HUES48 (cell line): Measurements from ENCODE around the gene PTGER1.
"Not testable (repeated sequence)": the region's sequence is repeated elsewhere in the genome, so short reads cannot be mapped to it uniquely, and the experiment has no call there.

Source experiments
- H3K27ac ChIP-seq: one replicate; pipeline ENCODE4 v1.7.0; 2013; ENCODE audit warnings: low read depth, low read length, inconsistent platforms
- H3K27me3 ChIP-seq: 2 replicates; pipeline ENCODE4 v1.6.1; 2013; ENCODE audit warnings: mild to moderate bottlenecking, low read length; ENCODE audit not compliant: control insufficient read depth, insufficient read depth
- H3K36me3 ChIP-seq: 2 replicates; pipeline ENCODE4 v1.6.1; 2013; ENCODE audit warnings: low read length; ENCODE audit not compliant: control insufficient read depth, insufficient read depth
- H3K4me1 ChIP-seq: 2 replicates; pipeline ENCODE4 v1.6.1; 2013; ENCODE audit warnings: mild to moderate bottlenecking, low read length; ENCODE audit not compliant: control insufficient read depth, insufficient read depth
- H3K4me3 ChIP-seq: 2 replicates; pipeline ENCODE4 v1.5.1; 2013; ENCODE audit warnings: mild to moderate bottlenecking, low read depth, low read length
- H3K9ac ChIP-seq: 2 replicates; pipeline ENCODE4 v1.6.1; 2013; ENCODE audit warnings: mild to moderate bottlenecking, low read depth, low read length, moderate library complexity
- H3K9me3 ChIP-seq: 2 replicates; pipeline ENCODE4 v1.6.1; 2013; ENCODE audit warnings: low read length; ENCODE audit not compliant: control insufficient read depth, insufficient read depth

The PTGER1 gene

DNA sequence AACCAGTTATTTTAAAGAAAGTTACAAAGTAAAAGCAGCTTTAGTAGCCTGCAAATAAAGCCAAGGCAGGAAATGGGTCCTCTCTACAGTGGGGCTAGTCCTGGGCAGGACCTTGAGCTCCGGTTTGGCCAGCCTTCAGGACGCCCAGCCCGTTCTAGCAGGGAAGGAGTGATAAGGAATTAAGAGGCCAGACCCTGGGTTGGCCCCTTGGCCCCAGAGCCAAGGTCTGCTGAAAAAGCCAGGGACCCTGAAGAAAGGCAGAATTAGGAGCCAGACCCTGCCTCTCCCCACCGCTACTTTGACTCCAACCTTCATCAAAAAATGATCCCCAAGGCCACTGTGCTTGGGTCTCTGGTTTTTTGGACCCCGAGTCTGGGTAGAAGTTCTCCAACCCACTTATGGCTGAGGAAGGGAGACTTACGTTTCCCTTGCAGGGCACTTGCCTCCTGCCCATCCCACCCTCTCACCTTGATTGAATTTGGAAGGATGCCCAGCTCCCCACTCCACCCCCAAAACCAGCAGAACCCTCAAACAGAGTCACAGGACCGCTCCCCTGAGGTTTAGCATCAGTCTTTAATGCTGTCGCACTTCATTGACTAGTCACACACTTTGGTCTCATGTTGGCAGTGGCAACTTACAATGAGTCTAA is 39.2 kb upstream of the PTGER1 start:
- peaks cover 29% of the 10 kb centered on the region for H3K36me3 ChIP-seq
- H3K4me3 ChIP-seq = no peak overlapping the region
- H3K27ac ChIP-seq = no peak overlapping the region
- H3K9ac ChIP-seq = no peak overlapping the region
- H3K9me3 ChIP-seq = no peaks in the 10 kb centered on the region
- H3K4me1 ChIP-seq = peaks cover 10% of the 10 kb centered on the region; the same call in 1 of the 2 replicates
- no peaks in the 10 kb centered on the region for H3K27me3 ChIP-seq

GRCh38 chr19:14512406-14512961 is 37.3 kb upstream of the PTGER1 start:
- no peak overlapping the region for H3K4me3 ChIP-seq
- no peaks in the 10 kb centered on the region for H3K27me3 ChIP-seq
- no peaks in the 10 kb centered on the region for H3K9me3 ChIP-seq
- H3K4me1 ChIP-seq = peaks cover 10% of the 10 kb centered on the region; the same call in 1 of the 2 replicates
- no peak overlapping the region for H3K27ac ChIP-seq
- H3K9ac ChIP-seq = no peak overlapping the region
- peaks cover 29% of the 10 kb centered on the region for H3K36me3 ChIP-seq

GRCh38 chr19:14511229-14511593 is 36.1 kb upstream of the PTGER1 start:
- H3K9me3 ChIP-seq = no peaks in the 10 kb centered on the region
- H3K27me3 ChIP-seq = no peaks in the 10 kb centered on the region
- peaks cover 22% of the 10 kb centered on the region for H3K36me3 ChIP-seq
- no peak overlapping the region for H3K4me3 ChIP-seq
- no peak overlapping the region for H3K27ac ChIP-seq
- H3K9ac ChIP-seq = no peak overlapping the region
- H3K4me1 ChIP-seq = 0 out of 2 replicates have a peak, but pooled peaks cover 2% of the 10 kb centered on the region

GRCh38 chr19:14510311-14511228 is 35.4 kb upstream of the PTGER1 start:
- peaks cover 2% of the 10 kb centered on the region; the same call in 1 of the 2 replicates for H3K4me1 ChIP-seq

DNA sequence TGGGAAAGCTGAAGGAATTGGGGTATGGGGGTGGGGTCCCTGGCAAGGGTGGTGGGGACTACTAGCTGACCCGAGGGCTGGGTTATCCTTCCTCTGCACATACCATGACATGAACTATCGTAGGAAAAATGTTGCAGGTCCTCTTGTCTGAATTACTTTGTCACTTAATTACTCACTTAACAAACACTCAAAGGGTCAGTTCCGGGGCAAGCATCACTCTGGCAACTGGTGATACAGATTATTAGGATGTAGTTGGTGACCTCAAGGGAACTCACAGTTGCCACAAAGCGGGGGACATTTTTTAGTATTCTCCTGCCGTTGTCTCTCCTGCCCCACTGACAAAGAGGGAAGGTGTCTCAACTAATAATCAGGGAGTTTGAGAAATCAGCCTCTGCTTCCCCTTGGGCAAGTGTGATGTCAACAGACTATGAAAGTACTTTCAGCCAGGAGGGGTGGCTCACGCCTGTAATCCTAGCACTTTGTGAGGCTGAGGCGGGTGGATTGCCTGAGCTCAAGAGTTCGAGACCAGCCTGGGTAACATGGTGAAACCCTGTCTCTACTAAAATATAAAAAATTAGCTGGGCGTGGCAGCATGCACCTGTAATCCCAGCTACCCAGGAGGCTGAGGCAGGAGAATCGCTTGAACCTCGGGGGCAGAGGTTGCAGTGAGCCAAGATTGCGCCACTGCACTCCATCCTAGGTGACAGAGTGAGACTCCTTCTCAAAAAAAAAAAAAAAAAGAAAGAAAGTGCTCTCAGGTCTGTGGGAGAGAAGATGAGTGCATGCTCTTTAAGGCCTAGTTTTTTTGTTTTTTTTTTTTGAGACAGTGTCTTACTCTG is 32.8 kb upstream of the PTGER1 start:
- H3K36me3 ChIP-seq = no peaks in the 10 kb centered on the region
- no peaks in the 10 kb centered on the region for H3K27me3 ChIP-seq
- H3K9ac ChIP-seq = no peak overlapping the region
- no peak overlapping the region for H3K4me3 ChIP-seq
- H3K9me3 ChIP-seq = no peaks in the 10 kb centered on the region
- H3K27ac ChIP-seq = no peak overlapping the region
- H3K4me1 ChIP-seq = peaks cover 2% of the 10 kb centered on the region; the same call in 1 of the 2 replicates

More at GRCh38 chr19:14510311-14511228, 35.4 kb upstream of the PTGER1 start:
- Histone ChIP-seq H3K36me3 (peaks cover 16% of the 10 kb centered on the region), H3K4me3 (no peak overlapping the region), H3K9ac (no peak overlapping the region), H3K27ac (no peak overlapping the region), H3K9me3 (no peaks in the 10 kb centered on the region), H3K27me3 (no peaks in the 10 kb centered on the region)

- Histone ChIP-seq H3K4me1 (peaks cover 2% of the 10 kb centered on the region; the same call in 1 of the 2 replicates), H3K27ac (no peak overlapping the region), H3K9me3 (no peaks in the 10 kb centered on the region), H3K4me3 (no peak overlapping the region), H3K36me3 (no peaks in the 10 kb centered on the region), H3K9ac (no peak overlapping the region), H3K27me3 (no peaks in the 10 kb centered on the region)
These were observed 30.5 kb upstream of the PTGER1 start for GRCh38 chr19:14505488-14506239.

DNA sequence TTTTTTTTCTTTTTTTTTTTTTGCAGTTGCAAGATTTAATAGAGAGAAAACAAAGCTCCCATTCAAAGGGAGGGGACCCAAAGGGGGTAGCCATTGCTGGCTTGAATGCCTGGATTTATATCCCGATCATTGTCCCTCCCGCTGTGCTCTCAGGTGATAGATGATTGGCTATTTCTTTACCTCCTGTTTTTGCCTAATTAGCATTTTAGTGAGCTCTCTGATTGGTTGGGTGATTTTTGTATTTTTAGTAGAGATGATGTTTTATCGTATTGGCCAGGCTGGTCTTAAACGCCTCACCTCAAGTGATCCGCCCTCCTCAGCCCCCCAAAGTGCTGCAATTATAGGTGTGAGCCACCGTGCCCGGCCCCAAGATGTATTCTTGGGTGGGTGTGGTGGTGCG is 29.4 kb upstream of the PTGER1 start:
- not testable (repeated sequence) for H3K4me1 ChIP-seq, H3K27ac ChIP-seq, H3K9me3 ChIP-seq, H3K36me3 ChIP-seq, H3K27me3 ChIP-seq, H3K9ac ChIP-seq, H3K4me3 ChIP-seq

- no peak overlapping the region for H3K9ac ChIP-seq
- H3K4me1 ChIP-seq = peaks cover 2% of the 10 kb centered on the region; the same call in 1 of the 2 replicates
- no peaks in the 10 kb centered on the region for H3K36me3 ChIP-seq
These were observed 28.1 kb upstream of the PTGER1 start for GRCh38 chr19:14503285-14503684.

GRCh38 chr19:14502334-14503092 is 27.4 kb upstream of the PTGER1 start:
- H3K27ac ChIP-seq = no peak overlapping the region
- peaks cover 2% of the 10 kb centered on the region; the same call in 1 of the 2 replicates for H3K4me1 ChIP-seq

More at GRCh38 chr19:14503285-14503684, 28.1 kb upstream of the PTGER1 start:
- Histone ChIP-seq H3K4me3 (no peak overlapping the region), H3K27me3 (no peaks in the 10 kb centered on the region), H3K27ac (no peak overlapping the region), H3K9me3 (no peaks in the 10 kb centered on the region)

More at GRCh38 chr19:14502334-14503092, 27.4 kb upstream of the PTGER1 start:
- Histone ChIP-seq H3K9me3 (no peaks in the 10 kb centered on the region), H3K4me3 (no peak overlapping the region), H3K36me3 (no peaks in the 10 kb centered on the region), H3K9ac (no peak overlapping the region), H3K27me3 (no peaks in the 10 kb centered on the region)
